Osteoblast (primary cell): ENCODE results near the gene FETUB. TPM values are rescaled to one million over a fixed set of nuclear protein-coding genes. Genes with fewer than 3 reads are reported as not detected.

Source experiments
- DNase-seq: peaks from one replicate; pipeline ENCODE4 v3.0.0; 2011; ENCODE audit warnings: low spot score, mixed read lengths; ENCODE audit not compliant: insufficient read length; ENCODE audit errors: missing footprints
- H2AFZ ChIP-seq: 2 replicates; pipeline ENCODE4 v1.6.0; 2011; ENCODE audit warnings: mild to moderate bottlenecking, low read length
- H3K27ac ChIP-seq: 2 replicates; pipeline ENCODE4 v1.5.1; 2011; ENCODE audit warnings: mild to moderate bottlenecking, low read depth, low read length, moderate library complexity
- H3K27me3 ChIP-seq: 2 replicates; pipeline ENCODE4 v1.6.0; 2012; ENCODE audit warnings: mild to moderate bottlenecking, control low read depth, inconsistent platforms, low read length, moderate library complexity; ENCODE audit not compliant: insufficient read depth
- H3K36me3 ChIP-seq: 2 replicates; pipeline ENCODE4 v1.5.1; 2011; ENCODE audit warnings: mild to moderate bottlenecking, low read length, control low read depth, moderate library complexity; ENCODE audit not compliant: insufficient read depth
- H3K4me1 ChIP-seq: 2 replicates; pipeline ENCODE4 v1.5.1; 2011; ENCODE audit warnings: mild to moderate bottlenecking, low read length, control low read depth, moderate library complexity; ENCODE audit not compliant: insufficient read depth
- H3K4me2 ChIP-seq: 2 replicates; pipeline ENCODE4 v1.6.0; 2011; ENCODE audit warnings: mild to moderate bottlenecking, low read length; ENCODE audit not compliant: insufficient read depth
- H3K4me3 ChIP-seq: fragments of 200-600 bp; sonication (generic); 3 replicates; pipeline ENCODE4 v1.5.1; 2012; ENCODE audit warnings: mild to moderate bottlenecking, low read length, inconsistent platforms; ENCODE audit not compliant: insufficient read depth
- H3K79me2 ChIP-seq: 2 replicates; pipeline ENCODE4 v1.6.0; 2012; ENCODE audit warnings: mild to moderate bottlenecking, low read length, control low read depth, inconsistent platforms; ENCODE audit not compliant: insufficient read depth
- H3K9me3 ChIP-seq: 2 replicates; pipeline ENCODE4 v1.5.1; 2011; ENCODE audit warnings: low read depth, low read length, control low read depth
- H4K20me1 ChIP-seq: 2 replicates; pipeline ENCODE4 v1.6.0; 2012; ENCODE audit warnings: mild to moderate bottlenecking, low read length, control low read depth; ENCODE audit not compliant: insufficient read depth
- CTCF ChIP-seq: IDR thresholded peaks from 2 replicates; pipeline ENCODE4 v1.5.1; 2011; ENCODE audit warnings: mild to moderate bottlenecking, low read depth, low read length, moderate library complexity; ENCODE audit errors: extremely low read depth
- total RNA-seq: library from RNA; depleted of rRNA; stranded (reverse); fragments of >200 nt; gene quantifications from 2 replicates; pipeline ENCODE4 v1.2.3, GENCODE V29; 2012

FETUB gene
- total RNA-seq, 1 donor: not detected

- TF ChIP-seq CTCF: no peak
- Histone ChIP-seq H3K4me2 (no peak overlapping the region), H3K4me3 (no peak overlapping the region), H3K36me3 (no peaks in the 10 kb centered on the region), H3K27ac (no peak overlapping the region), H3K4me1 (peaks cover 3% of the 10 kb centered on the region), H3K79me2 (no peaks in the 10 kb centered on the region), H4K20me1 (no peaks in the 10 kb centered on the region), H2AFZ (no peak overlapping the region), H3K9me3 (no peaks in the 10 kb centered on the region), H3K27me3 (no peaks in the 10 kb centered on the region)
- no peak for DNase-seq
These were observed 46.3 kb upstream of the FETUB start for GRCh38 chr3:186593862-186594261.

- TF ChIP-seq CTCF: no peak
- H3K27ac ChIP-seq: no peak overlapping the region
- peak; percentile 11 for DNase-seq
- H2AFZ ChIP-seq: no peak overlapping the region
- H3K4me1 ChIP-seq: peaks cover 3% of the 10 kb centered on the region
- no peaks in the 10 kb centered on the region for H4K20me1 ChIP-seq
- no peak overlapping the region for H3K4me3 ChIP-seq
- H3K36me3 ChIP-seq: no peaks in the 10 kb centered on the region
- H3K27me3 ChIP-seq: no peaks in the 10 kb centered on the region
- no peak overlapping the region for H3K4me2 ChIP-seq
- no peaks in the 10 kb centered on the region for H3K79me2 ChIP-seq
- H3K9me3 ChIP-seq: no peaks in the 10 kb centered on the region
These were observed 45.5 kb upstream of the FETUB start for GRCh38 chr3:186594591-186595113.

- H2AFZ ChIP-seq: no peak overlapping the region
- peak; percentile 78 for DNase-seq
These were observed 43.5 kb upstream of the FETUB start for GRCh38 chr3:186596568-186597287.

More at GRCh38 chr3:186596568-186597287, 43.5 kb upstream of the FETUB start:
- H3K4me3 ChIP-seq: no peak overlapping the region
- H3K27me3 ChIP-seq: no peaks in the 10 kb centered on the region
- TF ChIP-seq CTCF: no peak
- H3K4me2 ChIP-seq: no peak overlapping the region
- no peaks in the 10 kb centered on the region for H3K36me3 ChIP-seq
- no peak overlapping the region for H3K27ac ChIP-seq
- peaks cover 3% of the 10 kb centered on the region for H3K4me1 ChIP-seq
- no peaks in the 10 kb centered on the region for H3K9me3 ChIP-seq
- no peaks in the 10 kb centered on the region for H3K79me2 ChIP-seq
- no peaks in the 10 kb centered on the region for H4K20me1 ChIP-seq
